K562 (cell line): Measurements from ENCODE around the gene FEV. TPM values are rescaled to one million over a fixed set of nuclear protein-coding genes. Genes with fewer than 3 reads are reported as not detected.

Experiments used
- ATAC-seq: fragments of 200-7000 bp; cut with Tn5 transposase; 3 replicates; pipeline ENCODE4 v1.9.1; 2020; ENCODE audit warnings: moderate library complexity
- BruUV-seq: library from RNA; stranded (reverse); fragments of 400-500 nt; replicated peaks from 2 replicates; lab custom pipeline; 2021; lab: Mats Ljungman, UMichigan
- CTCF ChIA-PET: fragments of 300-600 bp; formaldehyde crosslinking; extraction: SDS; loops from one replicate; lab custom pipeline; 2021; ENCODE audit warnings: low intra/inter-chr PET ratio; lab: Yijun Ruan, JAX
- POLR2A ChIA-PET: fragments of 300-600, 350-650 bp; sonication (Branson Sonifier 250); formaldehyde crosslinking; extraction: SDS; loops from one replicate; lab custom pipeline; 2021; ENCODE audit warnings: antibody characterized with exemption, inconsistent platforms; lab: Yijun Ruan, JAX
- DNase-seq, 4 experiments: peaks; one replicate each; pipeline versions ENCODE4 v3.0.0 to v3.0.0-alpha.2; 2011 to 2018; ENCODE audit warnings: low spot score in 3 of 4, mixed read lengths in 3 of 4; ENCODE audit errors: extremely low read depth in 1 of 4
- FAIRE-seq: peaks from 2 replicates; lab custom pipeline; 2011; peaks lifted over from hg19 to GRCh38; lab: Jason Lieb, UNC
- H2AFZ ChIP-seq: 2 replicates; pipeline ENCODE4 v1.6.0; 2011; ENCODE audit warnings: low read depth, low read length, control low read depth, inconsistent platforms
- H3K27ac ChIP-seq: fragments of 200-600 bp; 3 replicates; pipeline ENCODE4 v1.8.0; 2011; ENCODE audit warnings: low read depth, mild to moderate bottlenecking, control low read depth, inconsistent platforms, low read length, moderate library complexity, mixed read lengths; ENCODE audit errors: extremely low read depth
- H3K27me3 ChIP-seq, 2 experiments: fragments of 300-600 bp in 1 of 2; 2 replicates in 1 of 2; 3 replicates in 1 of 2; pipeline versions ENCODE4 v1.6.0 to v1.8.0; 2011; ENCODE audit warnings: inconsistent platforms in 2 of 2, low read length in 2 of 2, mild to moderate bottlenecking in 1 of 2, mixed read lengths in 1 of 2, moderate library complexity in 1 of 2; ENCODE audit not compliant: control insufficient read depth in 2 of 2, insufficient read depth in 2 of 2
- H3K36me3 ChIP-seq: fragments of 300-600 bp; 3 replicates; pipeline ENCODE4 v1.8.0; 2011; ENCODE audit warnings: mild to moderate bottlenecking, low read length, inconsistent platforms; ENCODE audit not compliant: control insufficient read depth, insufficient read depth
- H3K4me1 ChIP-seq, 2 experiments: fragments of 200-600 bp in 1 of 2; replicated peaks in 1 of 2; 2 replicates in 1 of 2; 3 replicates in 1 of 2; pipeline versions ENCODE4 v1.5.1 to v1.8.0; 2011; ENCODE audit warnings: inconsistent platforms in 2 of 2, low read length in 2 of 2, mild to moderate bottlenecking in 1 of 2, mixed read lengths in 1 of 2, moderate library complexity in 1 of 2; ENCODE audit not compliant: control insufficient read depth in 2 of 2, insufficient read depth in 2 of 2
- H3K4me2 ChIP-seq: 2 replicates; pipeline ENCODE4 v1.6.1; 2011; ENCODE audit warnings: low read length, control low read depth, inconsistent platforms, mixed read lengths; ENCODE audit not compliant: insufficient read depth
- H3K4me3 ChIP-seq: fragments of 200-600 bp; sonication (generic), shearing (Covaris generic); 2 replicates; pipeline ENCODE4 v1.5.1; 2016; ENCODE audit warnings: control low read depth, inconsistent platforms
- H3K79me2 ChIP-seq: fragments of 200-600 bp; 3 replicates; pipeline ENCODE4 v1.8.0; 2011; ENCODE audit warnings: low read length, inconsistent platforms; ENCODE audit not compliant: control insufficient read depth, insufficient read depth
- H3K9ac ChIP-seq, 2 experiments: 2 replicates each; pipeline versions ENCODE4 v1.6.0 to v1.6.1; 2011; ENCODE audit warnings: low read depth in 2 of 2, low read length in 2 of 2, control low read depth in 1 of 2, inconsistent platforms in 1 of 2, mild to moderate bottlenecking in 1 of 2, mixed read lengths in 1 of 2; ENCODE audit not compliant: insufficient read depth in 1 of 2
- H3K9me1 ChIP-seq: one replicate; pipeline ENCODE4 v1.6.0; 2011; ENCODE audit warnings: inconsistent platforms, mild to moderate bottlenecking, low read length, moderate library complexity; ENCODE audit not compliant: control insufficient read depth, insufficient read depth
- H3K9me3 ChIP-seq: replicated peaks from 2 replicates; pipeline ENCODE4 v1.5.1; 2011; ENCODE audit warnings: low read depth, low read length, inconsistent platforms; ENCODE audit not compliant: control insufficient read depth, insufficient read depth
- H4K20me1 ChIP-seq: replicated peaks from 2 replicates; pipeline ENCODE4 v1.6.1; 2011; ENCODE audit warnings: low read length, inconsistent platforms, mixed read lengths; ENCODE audit not compliant: control insufficient read depth, insufficient read depth
- XRCC4 ChIP-seq: IDR thresholded peaks from one replicate; pipeline ENCODE4 v1.6.1; 2011; ENCODE audit not compliant: insufficient read depth, insufficient read length; ENCODE audit errors: extremely low read depth
- ZNF232 ChIP-seq: sonication (generic); formaldehyde crosslinking; IDR thresholded peaks from 2 replicates; pipeline ENCODE4 v1.8.0; 2022; ENCODE audit warnings: mild to moderate bottlenecking, missing genetic modification reagents
- WGBS: fragments of 100-300 bp; shearing (Covaris generic); methylation state at CpG from one replicate; pipeline ENCODE4 v1.1.6; 2016; ENCODE audit warnings: low coverage, mixed read lengths; ENCODE audit not compliant: insufficient coverage; ENCODE audit errors: missing lambda C conversion rate; 5-methylcytosine and 5-hydroxymethylcytosine counted together
- in situ Hi-C: fragments of 300-500 bp; cut with MboI; formaldehyde crosslinking; loops from 4 replicates; pipeline ENCODE4 v1.15.0; 2018; ENCODE audit warnings: inconsistent platforms, mixed read lengths
- intact Hi-C: fragments of 100-400 bp; cut with micrococcal nuclease; formaldehyde crosslinking; loops from 2 replicates; pipeline ENCODE4 v1.14.2; 2022
- polyA plus RNA-seq, 8 experiments: library from polyadenylated mRNA; depleted of rRNA in 4 of 8; stranded (reverse) in 5 of 8; unstranded in 3 of 8; fragments of >200 nt; fragmentation: Nextera tagmentation in 2 of 8; fragmentation: Illumina TruSeq in 1 of 8; extraction: Ambion mirVana in 2 of 8; extraction: Trizol in 1 of 8; gene quantifications; 2 replicates each; pipeline versions ENCODE4 v1.2.1 to v1.2.3, GENCODE V29; 2011 to 2014; ENCODE audit warnings: inconsistent platforms in 1 of 8, missing spikeins in 1 of 8
- total RNA-seq, 7 experiments: library from RNA; depleted of rRNA in 6 of 7; stranded (reverse); fragments of >200 nt in 6 of 7; fragmentation: Illumina TruSeq in 2 of 7; extraction: Trizol in 2 of 7; gene quantifications; 2 replicates each; pipeline versions ENCODE4 v1.2.1 to v1.2.3, GENCODE V29; 2011 to 2021; ENCODE audit warnings: low replicate concordance in 1 of 7
- TF ChIP-seq, protein P1 (sequence below): fragments of 450-650 bp; IDR thresholded peaks from 2 replicates; pipeline ENCODE4 v1.6.1; 2017; ENCODE audit warnings: antibody characterized with exemption
- TF ChIP-seq, protein P2 (sequence below): fragments of 200-600 bp; sonication (generic); IDR thresholded peaks from one replicate; pipeline ENCODE4 v1.6.1; 2012; ENCODE audit warnings: mild to moderate bottlenecking, low read depth, low read length, inconsistent platforms

FEV gene
- total and polyA plus RNA-seq, 9 of the 15 experiments (the other 6 are each of a cell fraction or from before 2014, with no cell fraction given) = 0.08 to 1.6 (median 0.62) TPM; not detected in 1

DNA sequence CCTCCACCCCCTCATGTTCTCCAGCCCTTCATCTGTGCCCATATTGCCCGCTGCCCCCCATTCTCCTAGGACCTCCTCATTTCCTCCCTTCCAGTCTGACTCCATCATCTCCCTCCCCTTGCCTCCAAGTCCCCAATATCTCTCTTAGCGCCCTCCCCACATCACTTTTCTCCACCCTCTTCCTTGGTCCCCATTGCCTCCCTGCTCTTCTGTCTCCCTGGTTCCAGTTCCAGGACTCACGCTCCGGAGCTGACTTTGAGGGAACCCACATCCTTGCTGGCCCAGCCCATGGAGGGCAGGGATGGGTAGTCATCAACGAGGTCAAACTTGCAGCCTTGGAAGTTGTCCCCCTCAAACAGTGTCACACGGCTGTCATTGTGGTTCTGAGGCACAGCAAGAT is 5.6 kb upstream of the FEV start:
- Histone ChIP-seq H3K79me2 (no peaks in the 10 kb centered on the region), H3K9ac (no peak overlapping the region), H3K36me3 (no peaks in the 10 kb centered on the region), H4K20me1 (no peaks in the 10 kb centered on the region), H3K4me3 (no peak overlapping the region), H2AFZ (no peak overlapping the region), H3K27me3 (peaks cover 0 to 44% of the 10 kb centered on the region in 2 experiments; a peak in 3 of 5 replicates), H3K9me3 (no peaks in the 10 kb centered on the region), H3K4me1 (peaks cover 5 to 20% of the 10 kb centered on the region in 2 experiments; a peak in 2 of 5 replicates), H3K27ac (no peak overlapping the region), H3K9me1 (no peaks in the 10 kb centered on the region)
- BruUV-seq = no TSS peak
- in situ Hi-C loops = no loop called here
- FAIRE-seq = no peak
- intact Hi-C loops = loop anchor here (5.0 kb wide), 1 partner anchor 67 kb away; no protein-coding TSS in a partner anchor
- POLR2A ChIA-PET = interaction anchor here (0.6 kb wide), 2 partner anchors 80 to 757 kb away, joined by 3 read pairs; no protein-coding TSS in a partner anchor
- 0% methylated on average over 5 of the region's 6 CpGs for WGBS
- DNase-seq = no peak
- TF ChIP-seq ZNF232 (CRISPR knock-in tag) = no peak
- TF ChIP-seq, protein P1, sequence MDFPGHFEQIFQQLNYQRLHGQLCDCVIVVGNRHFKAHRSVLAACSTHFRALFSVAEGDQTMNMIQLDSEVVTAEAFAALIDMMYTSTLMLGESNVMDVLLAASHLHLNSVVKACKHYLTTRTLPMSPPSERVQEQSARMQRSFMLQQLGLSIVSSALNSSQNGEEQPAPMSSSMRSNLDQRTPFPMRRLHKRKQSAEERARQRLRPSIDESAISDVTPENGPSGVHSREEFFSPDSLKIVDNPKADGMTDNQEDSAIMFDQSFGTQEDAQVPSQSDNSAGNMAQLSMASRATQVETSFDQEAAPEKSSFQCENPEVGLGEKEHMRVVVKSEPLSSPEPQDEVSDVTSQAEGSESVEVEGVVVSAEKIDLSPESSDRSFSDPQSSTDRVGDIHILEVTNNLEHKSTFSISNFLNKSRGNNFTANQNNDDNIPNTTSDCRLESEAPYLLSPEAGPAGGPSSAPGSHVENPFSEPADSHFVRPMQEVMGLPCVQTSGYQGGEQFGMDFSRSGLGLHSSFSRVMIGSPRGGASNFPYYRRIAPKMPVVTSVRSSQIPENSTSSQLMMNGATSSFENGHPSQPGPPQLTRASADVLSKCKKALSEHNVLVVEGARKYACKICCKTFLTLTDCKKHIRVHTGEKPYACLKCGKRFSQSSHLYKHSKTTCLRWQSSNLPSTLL = no peak
- TF ChIP-seq, protein P2, sequence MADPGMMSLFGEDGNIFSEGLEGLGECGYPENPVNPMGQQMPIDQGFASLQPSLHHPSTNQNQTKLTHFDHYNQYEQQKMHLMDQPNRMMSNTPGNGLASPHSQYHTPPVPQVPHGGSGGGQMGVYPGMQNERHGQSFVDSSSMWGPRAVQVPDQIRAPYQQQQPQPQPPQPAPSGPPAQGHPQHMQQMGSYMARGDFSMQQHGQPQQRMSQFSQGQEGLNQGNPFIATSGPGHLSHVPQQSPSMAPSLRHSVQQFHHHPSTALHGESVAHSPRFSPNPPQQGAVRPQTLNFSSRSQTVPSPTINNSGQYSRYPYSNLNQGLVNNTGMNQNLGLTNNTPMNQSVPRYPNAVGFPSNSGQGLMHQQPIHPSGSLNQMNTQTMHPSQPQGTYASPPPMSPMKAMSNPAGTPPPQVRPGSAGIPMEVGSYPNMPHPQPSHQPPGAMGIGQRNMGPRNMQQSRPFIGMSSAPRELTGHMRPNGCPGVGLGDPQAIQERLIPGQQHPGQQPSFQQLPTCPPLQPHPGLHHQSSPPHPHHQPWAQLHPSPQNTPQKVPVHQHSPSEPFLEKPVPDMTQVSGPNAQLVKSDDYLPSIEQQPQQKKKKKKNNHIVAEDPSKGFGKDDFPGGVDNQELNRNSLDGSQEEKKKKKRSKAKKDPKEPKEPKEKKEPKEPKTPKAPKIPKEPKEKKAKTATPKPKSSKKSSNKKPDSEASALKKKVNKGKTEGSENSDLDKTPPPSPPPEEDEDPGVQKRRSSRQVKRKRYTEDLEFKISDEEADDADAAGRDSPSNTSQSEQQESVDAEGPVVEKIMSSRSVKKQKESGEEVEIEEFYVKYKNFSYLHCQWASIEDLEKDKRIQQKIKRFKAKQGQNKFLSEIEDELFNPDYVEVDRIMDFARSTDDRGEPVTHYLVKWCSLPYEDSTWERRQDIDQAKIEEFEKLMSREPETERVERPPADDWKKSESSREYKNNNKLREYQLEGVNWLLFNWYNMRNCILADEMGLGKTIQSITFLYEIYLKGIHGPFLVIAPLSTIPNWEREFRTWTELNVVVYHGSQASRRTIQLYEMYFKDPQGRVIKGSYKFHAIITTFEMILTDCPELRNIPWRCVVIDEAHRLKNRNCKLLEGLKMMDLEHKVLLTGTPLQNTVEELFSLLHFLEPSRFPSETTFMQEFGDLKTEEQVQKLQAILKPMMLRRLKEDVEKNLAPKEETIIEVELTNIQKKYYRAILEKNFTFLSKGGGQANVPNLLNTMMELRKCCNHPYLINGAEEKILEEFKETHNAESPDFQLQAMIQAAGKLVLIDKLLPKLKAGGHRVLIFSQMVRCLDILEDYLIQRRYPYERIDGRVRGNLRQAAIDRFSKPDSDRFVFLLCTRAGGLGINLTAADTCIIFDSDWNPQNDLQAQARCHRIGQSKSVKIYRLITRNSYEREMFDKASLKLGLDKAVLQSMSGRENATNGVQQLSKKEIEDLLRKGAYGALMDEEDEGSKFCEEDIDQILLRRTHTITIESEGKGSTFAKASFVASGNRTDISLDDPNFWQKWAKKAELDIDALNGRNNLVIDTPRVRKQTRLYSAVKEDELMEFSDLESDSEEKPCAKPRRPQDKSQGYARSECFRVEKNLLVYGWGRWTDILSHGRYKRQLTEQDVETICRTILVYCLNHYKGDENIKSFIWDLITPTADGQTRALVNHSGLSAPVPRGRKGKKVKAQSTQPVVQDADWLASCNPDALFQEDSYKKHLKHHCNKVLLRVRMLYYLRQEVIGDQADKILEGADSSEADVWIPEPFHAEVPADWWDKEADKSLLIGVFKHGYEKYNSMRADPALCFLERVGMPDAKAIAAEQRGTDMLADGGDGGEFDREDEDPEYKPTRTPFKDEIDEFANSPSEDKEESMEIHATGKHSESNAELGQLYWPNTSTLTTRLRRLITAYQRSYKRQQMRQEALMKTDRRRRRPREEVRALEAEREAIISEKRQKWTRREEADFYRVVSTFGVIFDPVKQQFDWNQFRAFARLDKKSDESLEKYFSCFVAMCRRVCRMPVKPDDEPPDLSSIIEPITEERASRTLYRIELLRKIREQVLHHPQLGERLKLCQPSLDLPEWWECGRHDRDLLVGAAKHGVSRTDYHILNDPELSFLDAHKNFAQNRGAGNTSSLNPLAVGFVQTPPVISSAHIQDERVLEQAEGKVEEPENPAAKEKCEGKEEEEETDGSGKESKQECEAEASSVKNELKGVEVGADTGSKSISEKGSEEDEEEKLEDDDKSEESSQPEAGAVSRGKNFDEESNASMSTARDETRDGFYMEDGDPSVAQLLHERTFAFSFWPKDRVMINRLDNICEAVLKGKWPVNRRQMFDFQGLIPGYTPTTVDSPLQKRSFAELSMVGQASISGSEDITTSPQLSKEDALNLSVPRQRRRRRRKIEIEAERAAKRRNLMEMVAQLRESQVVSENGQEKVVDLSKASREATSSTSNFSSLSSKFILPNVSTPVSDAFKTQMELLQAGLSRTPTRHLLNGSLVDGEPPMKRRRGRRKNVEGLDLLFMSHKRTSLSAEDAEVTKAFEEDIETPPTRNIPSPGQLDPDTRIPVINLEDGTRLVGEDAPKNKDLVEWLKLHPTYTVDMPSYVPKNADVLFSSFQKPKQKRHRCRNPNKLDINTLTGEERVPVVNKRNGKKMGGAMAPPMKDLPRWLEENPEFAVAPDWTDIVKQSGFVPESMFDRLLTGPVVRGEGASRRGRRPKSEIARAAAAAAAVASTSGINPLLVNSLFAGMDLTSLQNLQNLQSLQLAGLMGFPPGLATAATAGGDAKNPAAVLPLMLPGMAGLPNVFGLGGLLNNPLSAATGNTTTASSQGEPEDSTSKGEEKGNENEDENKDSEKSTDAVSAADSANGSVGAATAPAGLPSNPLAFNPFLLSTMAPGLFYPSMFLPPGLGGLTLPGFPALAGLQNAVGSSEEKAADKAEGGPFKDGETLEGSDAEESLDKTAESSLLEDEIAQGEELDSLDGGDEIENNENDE = no peak
- no peak for TF ChIP-seq XRCC4
- TF ChIP-seq, all 486 proteins: peak for 0
- CTCF ChIA-PET = no interaction called here
- ATAC-seq = no peak
- no peak overlapping the region for H3K4me2 ChIP-seq
